HK-2 (cell line): Measurements from ENCODE around the gene EPS8L3.
"Not testable (repeated sequence)": the region's sequence is repeated elsewhere in the genome, so short reads cannot be mapped to it uniquely, and the experiment has no call there.

Experiments used
- DNase-seq: peaks from one replicate; pipeline ENCODE4 v3.0.0-alpha.2; 2018; ENCODE audit not compliant: unreplicated experiment

EPS8L3 gene

DNA sequence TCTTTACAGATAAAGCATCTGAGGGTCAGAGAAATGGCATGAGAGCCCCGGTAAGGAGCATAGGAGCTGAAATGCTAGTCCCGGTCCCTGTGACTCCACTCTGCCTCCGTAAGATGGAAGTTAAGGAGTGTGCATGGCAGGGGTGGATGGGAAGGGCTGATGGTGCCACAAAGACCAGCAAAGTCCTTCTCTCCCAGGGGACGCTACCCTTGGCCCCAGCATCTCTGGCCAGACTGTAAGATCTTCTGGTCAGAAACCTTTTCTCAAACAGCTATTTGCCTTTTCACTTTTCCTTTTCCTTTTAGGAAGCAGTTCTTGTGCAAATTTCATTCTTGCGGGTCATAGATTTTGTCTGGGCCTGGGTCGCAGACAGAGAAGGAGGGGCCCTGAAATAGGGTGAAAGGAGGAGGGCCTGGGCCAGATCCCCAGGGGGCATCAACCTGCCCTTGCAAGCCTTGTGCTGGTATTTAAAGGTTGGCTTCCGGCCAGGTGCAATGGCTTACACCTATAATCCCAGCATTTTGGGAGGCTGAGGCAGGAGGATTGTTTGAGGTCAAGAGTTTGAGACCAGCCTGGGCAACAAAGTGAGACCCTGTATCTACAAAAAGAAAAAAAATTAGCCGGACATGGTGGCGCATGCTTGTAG, 14.4 kb upstream of the EPS8L3 start:
- DNase-seq, result no peak

DNA sequence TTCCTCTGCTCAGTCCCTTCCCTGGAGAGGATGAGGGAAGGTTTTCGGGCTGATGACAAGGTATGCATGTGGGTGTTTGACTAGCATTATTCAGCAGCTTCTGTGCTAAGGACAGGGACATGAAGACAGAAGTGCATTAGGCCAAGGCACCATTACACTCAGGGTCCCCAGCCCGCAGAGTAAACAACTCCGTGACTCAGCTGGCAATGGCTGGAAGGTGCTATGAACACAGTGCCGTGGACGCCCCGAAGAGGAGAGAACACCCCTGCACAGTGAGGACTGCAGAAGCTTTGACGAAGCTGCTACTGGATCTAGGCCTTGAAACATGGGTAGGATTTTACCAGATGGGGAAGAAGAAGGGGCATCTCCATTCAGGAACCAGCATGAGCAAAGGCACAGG, 13.7 kb upstream of the EPS8L3 start:
- DNase-seq, result no peak

DNA sequence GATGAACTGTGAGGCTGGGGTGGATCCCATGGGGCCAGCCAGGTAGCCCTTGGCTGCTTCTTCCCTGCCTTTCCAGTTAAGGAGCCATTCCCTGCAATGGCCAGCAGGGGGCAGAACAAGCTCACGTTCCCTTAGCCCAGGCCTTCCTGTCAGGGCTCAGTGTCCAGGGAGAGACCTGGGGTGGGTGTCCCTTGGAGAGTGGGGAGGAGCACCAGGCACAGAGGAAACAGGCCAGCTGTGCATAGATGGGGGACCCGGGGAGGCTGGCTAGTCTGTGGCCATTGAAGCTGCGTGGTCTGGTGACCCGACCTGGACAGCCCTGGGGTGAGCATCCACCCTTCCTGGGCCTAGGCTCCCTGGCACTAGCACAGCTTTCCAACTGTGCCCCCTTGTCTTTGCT, 13.2 kb upstream of the EPS8L3 start:
- DNase-seq, result peak; percentile 84

GRCh38 chr1:109776206-109776835, 12.6 kb upstream of the EPS8L3 start:
- no peak for DNase-seq

- DNase-seq, result no peak
These were observed 11.7 kb upstream of the EPS8L3 start for GRCh38 chr1:109775398-109775797.

DNA sequence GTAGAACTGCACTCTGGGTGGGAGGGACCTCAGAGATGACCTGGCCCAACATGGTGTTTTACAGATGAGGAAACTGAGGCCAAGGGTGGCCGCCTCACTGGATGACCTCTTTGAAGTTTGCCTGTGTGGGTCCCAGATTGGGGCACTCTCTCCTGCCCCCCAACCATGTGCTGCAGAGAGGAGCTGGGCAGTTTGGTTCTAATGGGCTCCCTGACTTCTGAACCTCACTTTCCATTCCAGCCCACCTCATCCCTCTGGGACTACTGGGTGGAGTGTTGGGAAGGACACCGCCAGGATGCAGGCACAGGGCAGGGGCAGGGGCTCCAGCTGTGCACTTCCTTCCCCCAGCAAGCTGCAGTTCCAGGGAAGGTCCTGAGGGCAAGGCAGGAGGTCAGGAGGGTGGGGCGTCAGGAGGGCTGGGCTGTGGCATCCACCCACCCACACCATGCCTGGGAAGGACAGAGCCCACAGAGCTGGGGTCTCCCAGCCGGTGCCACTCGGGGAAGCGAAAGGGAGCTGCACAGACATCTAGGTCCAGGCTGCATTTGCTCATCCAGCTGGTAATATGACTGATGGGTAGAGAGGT, 10.3 kb upstream of the EPS8L3 start:
- no peak for DNase-seq

GRCh38 chr1:109773203-109773899, 9.6 kb upstream of the EPS8L3 start:
- peak; percentile 73 for DNase-seq

GRCh38 chr1:109772658-109773202, 9.0 kb upstream of the EPS8L3 start:
- DNase-seq, result no peak

DNA sequence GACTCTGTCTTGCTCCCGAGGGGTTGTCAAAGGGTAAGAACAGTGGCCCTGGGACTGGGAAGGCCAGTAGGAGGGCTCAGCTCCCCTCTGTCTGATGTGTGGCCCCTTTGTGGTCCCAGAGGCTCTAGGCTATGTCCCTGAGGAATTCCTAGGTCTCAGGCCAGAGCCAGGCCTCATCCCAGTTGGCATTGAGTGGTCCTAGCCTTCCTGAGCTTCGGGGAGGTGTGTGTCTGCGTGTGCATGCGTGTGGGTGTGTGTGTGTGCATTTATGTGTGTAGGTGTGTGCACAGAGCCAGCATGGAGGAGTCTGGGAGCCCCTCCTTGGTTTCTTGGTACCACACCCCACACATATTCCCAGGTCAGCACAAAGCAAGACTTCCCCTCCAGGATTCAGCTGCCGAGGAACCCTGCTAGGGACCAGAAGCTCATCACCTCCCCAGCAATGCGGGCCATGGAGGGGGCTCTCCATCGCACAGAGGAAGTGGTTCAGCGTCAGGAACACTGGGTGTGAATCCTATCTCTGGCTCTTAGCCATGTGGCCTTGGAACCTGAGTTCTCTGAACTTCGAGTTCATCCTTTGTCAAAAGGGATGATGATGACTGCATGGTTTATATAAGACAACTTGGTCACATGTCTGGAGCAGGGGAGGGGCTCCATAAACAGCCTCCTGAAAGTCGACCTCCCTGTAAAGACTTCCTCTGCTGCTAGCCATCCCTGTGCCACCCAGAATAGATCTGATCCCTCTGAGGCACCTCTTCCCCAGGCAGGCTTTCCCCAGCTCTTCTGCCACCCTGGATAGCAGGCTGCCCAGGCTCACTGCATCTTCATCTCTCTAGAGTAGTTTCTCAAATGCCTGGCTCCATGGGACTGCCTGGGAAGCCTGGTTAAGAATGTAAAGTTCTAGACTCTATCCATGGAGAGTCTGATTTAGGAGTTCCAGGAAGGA, 8.3 kb upstream of the EPS8L3 start:
- DNase-seq, result no peak

GRCh38 chr1:109770331-109771095, 6.8 kb upstream of the EPS8L3 start:
- no peak for DNase-seq

GRCh38 chr1:109769330-109770078, 5.8 kb upstream of the EPS8L3 start:
- DNase-seq, result peak; percentile 34

DNA sequence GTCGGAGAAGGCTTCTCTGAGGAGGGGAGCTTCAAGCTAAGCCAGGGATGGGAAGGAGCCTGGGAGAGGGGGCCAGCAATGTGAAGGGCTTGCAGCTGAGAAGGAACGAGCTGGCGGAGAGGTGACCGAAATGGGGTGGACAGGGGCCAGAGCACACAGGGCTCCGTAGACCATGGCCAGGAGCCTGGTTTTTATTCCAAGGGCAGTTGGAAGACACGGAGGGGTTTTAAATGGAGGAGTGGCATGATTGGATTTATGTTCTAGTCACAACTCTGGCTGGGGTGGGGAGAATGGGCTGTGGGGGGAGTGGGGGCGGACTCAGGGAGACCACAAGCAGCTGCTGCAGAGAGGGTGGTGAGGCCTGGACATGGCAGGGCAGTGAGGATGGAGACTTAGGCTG, 5.1 kb upstream of the EPS8L3 start:
- DNase-seq, result no peak

DNA sequence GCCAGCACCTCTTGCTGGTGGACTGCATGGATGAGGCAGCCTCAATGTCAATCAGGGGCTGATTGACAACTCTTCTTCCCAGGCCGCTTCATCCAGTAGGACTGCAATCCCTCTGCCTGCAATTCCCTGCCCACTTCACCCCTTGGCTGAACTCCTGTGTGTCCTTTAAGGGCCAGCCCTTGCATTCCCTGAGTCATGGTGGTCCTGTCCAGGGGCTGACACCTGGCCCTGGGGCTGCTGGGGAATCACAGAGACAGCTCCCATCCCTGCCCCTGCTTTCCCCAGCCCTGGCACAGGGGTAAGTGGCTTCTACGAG, 4.6 kb upstream of the EPS8L3 start:
- DNase-seq, result no peak

DNA sequence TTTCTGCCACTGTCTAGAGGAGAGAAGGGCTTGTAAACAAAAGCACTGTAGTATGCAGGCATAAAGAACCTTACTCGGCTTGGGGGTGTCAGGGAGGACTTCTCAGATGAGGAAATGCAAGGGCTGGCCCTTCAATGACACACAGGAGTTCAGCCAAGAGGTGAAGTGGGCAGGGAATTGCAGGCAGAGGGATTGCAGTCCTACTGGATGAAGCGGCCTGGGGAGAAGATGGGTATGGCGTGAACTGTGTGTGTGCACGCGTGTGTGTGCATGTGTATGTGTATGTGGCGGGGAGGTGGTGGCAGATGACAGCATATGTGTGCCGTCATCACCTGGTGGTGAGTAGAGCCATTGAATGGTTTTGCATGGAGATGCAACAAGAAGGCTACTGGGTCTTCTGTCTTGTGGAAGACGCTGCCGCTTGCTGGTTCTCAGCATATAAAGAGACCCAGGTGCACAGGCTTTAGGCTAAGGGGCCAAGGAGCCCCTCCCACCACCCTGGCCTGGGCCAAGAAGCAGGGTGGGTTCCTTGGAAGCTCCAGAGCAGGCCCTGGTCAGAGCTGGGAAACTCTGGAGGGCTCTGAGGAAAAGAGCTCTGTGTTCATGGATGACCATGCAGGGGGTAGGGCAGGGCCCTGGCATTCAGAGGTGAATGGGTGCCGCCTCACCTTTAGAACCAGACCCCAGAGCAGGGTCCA, 4.1 kb upstream of the EPS8L3 start:
- DNase-seq, result no peak

- DNase-seq, result not testable (repeated sequence)
These were observed 3.4 kb upstream of the EPS8L3 start for GRCh38 chr1:109766991-109767636.

DNA sequence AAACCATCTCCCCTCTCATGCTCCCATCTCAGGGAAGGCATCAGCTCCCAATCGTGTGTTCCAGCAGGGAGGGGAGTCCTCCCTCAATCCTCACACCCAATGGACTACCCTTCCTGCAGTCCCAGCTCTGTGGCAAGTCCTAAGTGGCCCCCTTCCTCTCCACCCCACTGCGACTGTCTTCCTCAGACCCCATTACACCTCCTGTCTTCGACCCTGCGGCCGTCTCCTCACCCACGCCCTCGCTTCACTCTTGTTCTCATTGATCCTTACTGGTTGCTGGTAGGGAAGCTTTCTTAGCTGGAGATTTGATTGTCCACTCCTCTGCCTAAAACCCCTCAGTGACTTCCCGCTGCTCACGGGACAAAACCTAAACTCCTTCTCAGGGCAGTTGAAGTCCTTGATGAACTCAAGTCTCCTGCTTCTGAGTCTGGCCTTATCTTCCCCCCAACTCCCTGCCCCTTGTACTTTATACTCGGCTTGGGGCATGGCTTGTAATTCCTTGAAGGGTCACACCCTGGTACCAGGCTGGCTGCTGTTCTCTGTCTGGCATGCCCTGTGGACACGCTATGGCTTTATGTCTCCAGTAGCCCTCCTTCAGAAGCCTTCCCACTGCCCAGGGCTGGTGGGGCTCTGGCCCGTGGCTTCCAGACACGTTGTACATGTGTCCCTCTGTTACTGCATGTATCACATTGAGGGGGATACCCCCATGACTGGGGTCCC, 2.3 kb upstream of the EPS8L3 start:
- DNase-seq, result no peak

DNA sequence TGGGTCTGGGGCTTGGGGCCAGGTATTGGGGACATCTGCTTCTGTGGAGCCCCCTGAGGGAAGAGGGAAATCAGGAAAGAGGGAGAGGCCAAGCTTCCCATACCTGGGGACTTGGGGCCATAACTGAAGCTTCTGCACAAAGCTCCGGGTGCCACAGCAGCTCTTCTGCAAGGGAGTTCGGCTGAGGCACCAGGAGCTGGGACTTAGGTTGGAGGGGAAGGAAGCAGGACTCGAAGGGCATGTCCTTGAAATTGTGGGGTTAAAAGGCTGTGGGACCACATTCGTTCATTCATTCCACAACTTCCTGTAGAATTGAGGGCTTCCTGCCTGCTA, 1.7 kb upstream of the EPS8L3 start:
- no peak for DNase-seq
